HCT116 (cell line): ENCODE data around the gene STARD7. TPM values are rescaled to one million over a fixed set of nuclear protein-coding genes. Genes with fewer than 3 reads are reported as not detected.

Experiments used
- ATAC-seq: fragments of 200-7000 bp; cut with Tn5 transposase; 2 replicates; pipeline ENCODE4 v1.9.1; 2020; ENCODE audit warnings: mild to moderate bottlenecking, moderate library complexity
- BruUV-seq: library from RNA; stranded (reverse); fragments of 400-500 nt; replicated peaks from 2 replicates; lab custom pipeline; 2021; lab: Mats Ljungman, UMichigan
- CTCF ChIA-PET: fragments of 300-600 bp; sonication (Branson Sonifier 250); formaldehyde crosslinking; loops from one replicate; lab custom pipeline; 2021; ENCODE audit warnings: antibody characterized with exemption; lab: Charles Lee
- POLR2A ChIA-PET: fragments of 300-600, 350-600 bp; sonication (Branson Sonifier 250); formaldehyde crosslinking; loops from one replicate; lab custom pipeline; 2021; ENCODE audit warnings: antibody characterized with exemption; lab: Charles Lee
- RAD21 ChIA-PET, 2 experiments: fragments of 300-600 bp; sonication (Branson Sonifier 250); formaldehyde crosslinking; loops; one replicate each; lab custom pipeline; 2023; ENCODE audit warnings: low total read pairs in 2 of 2; ENCODE audit not compliant: uncharacterized antibody in 2 of 2, unreplicated experiment in 2 of 2, low non-redundant PET in 1 of 2; lab: Charles Lee
- DNase-seq: peaks from one replicate; pipeline ENCODE4 v3.0.0-alpha.2; 2010; ENCODE audit warnings: low read depth, low spot score
- H2AFZ ChIP-seq: fragments of 200-600 bp; shearing (Covaris generic), sonication (generic); 2 replicates; pipeline ENCODE4 v1.6.1; 2017; ENCODE audit warnings: low read depth, mixed run types, mixed read lengths, antibody characterized with exemption, low read length; ENCODE audit not compliant: poor library complexity, severe bottlenecking
- H3K27ac ChIP-seq: 2 replicates; pipeline ENCODE4 v1.5.1; 2012; ENCODE audit warnings: low read depth, low read length
- H3K27me3 ChIP-seq: fragments of 200-600 bp; sonication (generic); 2 replicates; pipeline ENCODE4 v1.6.1; 2016; ENCODE audit warnings: mixed run types, low read length, mixed read lengths; ENCODE audit not compliant: insufficient read depth
- H3K36me3 ChIP-seq, 2 experiments: fragments of 200-500 bp in 1 of 2; fragments of 200-600 bp in 1 of 2; sonication (Bioruptor generic) in 1 of 2; sonication (generic) in 1 of 2; 2 replicates each; pipeline versions ENCODE4 v1.5.1 to v1.6.1; 2014 to 2016; ENCODE audit warnings: low read length in 2 of 2, inconsistent platforms in 1 of 2, mixed read lengths in 1 of 2, mixed run types in 1 of 2; ENCODE audit not compliant: insufficient read depth in 2 of 2, control insufficient read depth in 1 of 2
- H3K4me1 ChIP-seq, 2 experiments: fragments of 200-600 bp in 1 of 2; sonication (generic) in 1 of 2; 2 replicates each; pipeline versions ENCODE4 v1.5.1 to v1.6.1; 2012 to 2017; ENCODE audit warnings: low read length in 2 of 2, inconsistent platforms in 1 of 2, mild to moderate bottlenecking in 1 of 2, mixed read lengths in 1 of 2, mixed run types in 1 of 2, moderate library complexity in 1 of 2; ENCODE audit not compliant: insufficient read depth in 2 of 2, control insufficient read depth in 1 of 2
- H3K4me2 ChIP-seq: fragments of 200-600 bp; sonication (generic); 2 replicates; pipeline ENCODE4 v1.6.1; 2017; ENCODE audit warnings: mixed run types, low read length, mixed read lengths
- H3K4me3 ChIP-seq, 2 experiments: fragments of 200-600 bp in 1 of 2; sonication (generic) in 1 of 2; replicated peaks in 1 of 2; 2 replicates each; pipeline ENCODE4 v1.5.1; 2011 to 2016; ENCODE audit warnings: low read length in 2 of 2, control low read depth in 1 of 2, low read depth in 1 of 2, mild to moderate bottlenecking in 1 of 2, mixed read lengths in 1 of 2, mixed run types in 1 of 2
- H3K79me2 ChIP-seq: fragments of 200-600 bp; sonication (generic); 2 replicates; pipeline ENCODE4 v1.6.1; 2017; ENCODE audit warnings: mild to moderate bottlenecking, mixed run types, low read length, moderate library complexity, mixed read lengths; ENCODE audit not compliant: insufficient read depth
- H3K9ac ChIP-seq: fragments of 200-600 bp; sonication (generic); 2 replicates; pipeline ENCODE4 v1.6.1; 2016; ENCODE audit warnings: low read length, mixed read lengths
- H3K9me2 ChIP-seq: fragments of 200-600 bp; sonication (generic), shearing (Covaris generic); 2 replicates; pipeline ENCODE4 v1.6.1; 2017; ENCODE audit warnings: mixed run types, mild to moderate bottlenecking, moderate library complexity; ENCODE audit not compliant: insufficient read depth
- H3K9me3 ChIP-seq, 2 experiments: fragments of 200-500 bp in 1 of 2; fragments of 200-600 bp in 1 of 2; sonication (Bioruptor generic) in 1 of 2; sonication (generic) in 1 of 2; 2 replicates each; pipeline ENCODE4 v1.6.1; 2014 to 2017; ENCODE audit warnings: low read length in 2 of 2, mixed read lengths in 2 of 2, inconsistent platforms in 1 of 2, low read depth in 1 of 2, mild to moderate bottlenecking in 1 of 2, mixed run types in 1 of 2, moderate library complexity in 1 of 2; ENCODE audit not compliant: control insufficient read depth in 1 of 2, insufficient read depth in 1 of 2
- H4K20me1 ChIP-seq: fragments of 200-600 bp; sonication (generic), shearing (Covaris generic); 2 replicates; pipeline ENCODE4 v1.6.1; 2017; ENCODE audit warnings: mixed run types, mild to moderate bottlenecking, moderate library complexity; ENCODE audit not compliant: insufficient read depth
- CTCF ChIP-seq, 3 experiments: fragments of 200-600 bp in 1 of 3; sonication (generic) in 1 of 3; IDR thresholded peaks in 2 of 3; conservative IDR thresholded peaks in 1 of 3; 2 replicates each; pipeline ENCODE4 v1.5.1; 2012 to 2017; ENCODE audit warnings: low read depth in 2 of 3, low read length in 2 of 3, antibody characterized with exemption in 1 of 3, borderline replicate concordance in 1 of 3, control low read depth in 1 of 3, mild to moderate bottlenecking in 1 of 3, mixed read lengths in 1 of 3, mixed run types in 1 of 3, moderate library complexity in 1 of 3; ENCODE audit not compliant: insufficient read depth in 1 of 3
- EGR1 ChIP-seq: IDR thresholded peaks from 2 replicates; pipeline ENCODE4 v1.6.1; 2012; ENCODE audit warnings: low read depth
- EZH2 ChIP-seq: fragments of 200-600 bp; sonication (generic); IDR thresholded peaks from 2 replicates; pipeline ENCODE4 v1.6.1; 2017; ENCODE audit warnings: antibody characterized with exemption, mixed run types
- FOSL1 ChIP-seq: IDR thresholded peaks from 2 replicates; pipeline ENCODE4 v1.6.1; 2012; ENCODE audit warnings: low read depth
- JUND ChIP-seq: IDR thresholded peaks from 2 replicates; pipeline ENCODE4 v1.6.1; 2012
- POLR2AphosphoS5 ChIP-seq: IDR thresholded peaks from 2 replicates; pipeline ENCODE4 v1.6.1; 2011; ENCODE audit warnings: mild to moderate bottlenecking, low read depth, low read length, moderate library complexity
- REST ChIP-seq: IDR thresholded peaks from 2 replicates; pipeline ENCODE4 v1.6.1; 2012; ENCODE audit warnings: low read depth
- SIN3A ChIP-seq: IDR thresholded peaks from 2 replicates; pipeline ENCODE4 v1.6.1; 2012; ENCODE audit warnings: low read depth
- SRF ChIP-seq: IDR thresholded peaks from 2 replicates; pipeline ENCODE4 v1.6.1; 2012; ENCODE audit warnings: low read depth
- ZFX ChIP-seq: fragments of 450-650 bp; IDR thresholded peaks from 2 replicates; pipeline ENCODE4 v1.6.1; 2017
- ZNF274 ChIP-seq: fragments of 200-500 bp; sonication (Bioruptor generic); IDR thresholded peaks from 2 replicates; pipeline ENCODE4 v1.6.1; 2014; ENCODE audit warnings: mild to moderate bottlenecking, low read depth, low read length, inconsistent platforms
- intact Hi-C: fragments of 100-400 bp; cut with micrococcal nuclease; formaldehyde crosslinking; loops from 2 replicates; pipeline ENCODE4 v1.10.0; 2022
- total RNA-seq: library from RNA; stranded (reverse); gene quantifications from one replicate; pipeline ENCODE4 v1.2.1, GENCODE V29; 2021; ENCODE audit not compliant: unreplicated experiment

Gene STARD7
- total RNA-seq, 1 experiment from 2014 or later, result 160 TPM

- no peak for TF ChIP-seq REST
- TF ChIP-seq, all 23 proteins: peak for 0
Measured at GRCh38 chr2:96209729-96210085, 1.1 kb upstream of the STARD7 start (continued).

GRCh38 chr2:96209011-96209728 lies 543 bp upstream of the STARD7 start:
- ChIA-PET CTCF (interaction anchor here (1.7 to 2.0 kb wide), 4 partner anchors 51 to 217 kb away, joined by 4 to 12 read pairs (median 6); partner anchors contain the start of gene ASTL), RAD21 (no interaction called here), POLR2A (interaction anchor here (0.7 to 1.7 kb wide), 7 partner anchors 10 to 126 kb away, joined by 3 to 9 read pairs (median 3); partner anchors contain the start of genes ASTL and NCAPH)
- Histone ChIP-seq H3K9me2 (no peaks in the 10 kb centered on the region), H3K27me3 (no peaks in the 10 kb centered on the region), H3K4me3 (peak overlapping the region; percentile 78 to 97), H2AFZ (no peak overlapping the region), H3K4me1 (peaks cover 14 to 30% of the 10 kb centered on the region in 2 experiments), H4K20me1 (peaks cover 32% of the 10 kb centered on the region; the same call in 1 of the 2 replicates), H3K9ac (peak overlapping the region; percentile 96), H3K27ac (peak overlapping the region; percentile 99), H3K79me2 (peaks cover 54% of the 10 kb centered on the region), H3K4me2 (peak overlapping the region; percentile 87), H3K9me3 (no peaks in the 10 kb centered on the region), H3K36me3 (0 out of 4 replicates have a peak, but pooled peaks cover 0 to 2% of the 10 kb centered on the region in 2 experiments)
- BruUV-seq, result TSS peak; percentile 63
- intact Hi-C loops, result loop anchor here (2.0 kb wide), 1 partner anchor 52 kb away; no protein-coding TSS in a partner anchor
- ATAC-seq (no peak), DNase-seq (no peak)
- TF ChIP-seq JUND (no peak), EZH2 (no peak), SRF (no peak; the same call in 1 of the 2 replicates), REST (no peak), FOSL1 (no peak), EGR1 (peak; percentile 28), CTCF (IDR thresholded peaks at IDR 0.05 in 2 of 3, conservative IDR thresholded peaks at IDR 0.05 in 1 of 3; ENCODE audit: borderline replicate concordance in 1 of 3, insufficient read depth in 1 of 3, low read depth in 2 of 3, low read length in 2 of 3) (no peak), ZFX (no peak), SIN3A (peak; percentile 57; the same call in 1 of the 2 replicates), POLR2AphosphoS5 (no peak), ZNF274 (no peak)
